Ovary (tissue), 9 donors: ENCODE results near the gene COX10. TPM values are rescaled to one million over a fixed set of nuclear protein-coding genes. Genes with fewer than 3 reads are reported as not detected.

ENCODE experiments used
- DNase-seq, 5 donors: peaks; one replicate each; pipeline ENCODE4 v3.0.0-alpha.2; 2019 to 2020
- H3K27ac ChIP-seq, 2 donors: fragments of 200-600 bp; one replicate each; pipeline versions ENCODE4 v1.5.1 to v1.8.0; 2019 to 2022
- H3K27me3 ChIP-seq: fragments of 200-600 bp; one replicate; pipeline ENCODE4 v1.8.0; 2022
- H3K36me3 ChIP-seq: fragments of 200-600 bp; sonication (generic); one replicate; pipeline ENCODE4 v1.5.1; 2019
- H3K4me1 ChIP-seq: one replicate; pipeline ENCODE4 v1.8.1; 2013; ENCODE audit warnings: mild to moderate bottlenecking, moderate library complexity; ENCODE audit not compliant: insufficient read depth
- H3K4me3 ChIP-seq: fragments of 200-600 bp; sonication (generic); one replicate; pipeline ENCODE4 v1.5.1; 2017
- H3K9me3 ChIP-seq, 2 donors: fragments of 200-600 bp in 1 of 2; sonication (generic) in 1 of 2; one replicate each; pipeline versions ENCODE4 v1.5.1 to v1.8.1; 2013 to 2019; ENCODE audit warnings: mild to moderate bottlenecking in 1 of 2, moderate library complexity in 1 of 2
- EP300 ChIP-seq: sonication (generic); formaldehyde crosslinking; IDR thresholded peaks from one replicate; pipeline ENCODE4 v1.6.1; 2017; ENCODE audit warnings: antibody characterized with exemption
- POLR2A ChIP-seq: fragments of 450-650 bp; IDR thresholded peaks from one replicate; pipeline ENCODE4 v1.6.1; 2017; ENCODE audit warnings: antibody characterized with exemption, mild to moderate bottlenecking, moderate library complexity
- WGBS, 3 donors: extraction: QIAGEN DNeasy Blood & Tissue Kit in 1 of 3; methylation state at CpG; one replicate each; pipeline versions ENCODE4 v1.1.5 to v1.1.7; 2013 to 2017; 5-methylcytosine and 5-hydroxymethylcytosine counted together
- intact Hi-C, 4 donors: fragments of 100-400 bp; cut with DNase I; formaldehyde crosslinking; loops; one replicate each; pipeline versions ENCODE4 v1.11.0 to v1.15.1; 2022 to 2023
- polyA plus RNA-seq, 2 donors: library from polyadenylated mRNA; stranded (reverse); fragments of 200-250 nt in 1 of 2; fragments of 350-450 nt in 1 of 2; fragmentation: Illumina TruSeq in 1 of 2; extraction: RNeasy Lipid Tissue Mini Kit (QIAGEN cat#74804) in 1 of 2; gene quantifications; one replicate each; pipeline ENCODE4 v1.2.3, GENCODE V29; 2013 to 2014
- total RNA-seq, 7 donors: library from RNA; depleted of rRNA in 2 of 7; stranded (reverse); fragments of >200 nt in 2 of 7; fragmentation: NEBNext Ultra II Directional in 3 of 7; extraction: Animal tissue kit (Norgen Biotek cat#: 25700) in 3 of 7; gene quantifications; one replicate each; pipeline versions ENCODE4 v1.1.0 to v1.2.4, GENCODE V29; 2016 to 2023
- TF ChIP-seq, protein P1 (sequence below), 3 donors: fragments of 450-650 bp in 2 of 3; fragments of 200-600 bp in 1 of 3; IDR thresholded peaks; one replicate each; pipeline versions ENCODE4 v1.5.1 to v1.8.0; 2016 to 2022; ENCODE audit warnings: antibody characterized with exemption in 3 of 3, mild to moderate bottlenecking in 1 of 3
- donor health status: DM: no; HTN: no; CAD: no; lungs with moderate emphysema.
- donor health status: DM: no; HTN: no; CAD: no.
- donor health status: Bipolar disorder and iron deficiency.
- donor health status: DM: yes; HTN: yes; CAD: no.
- donor health status: DM: no; HTN: no; CAD: no.
- donor health status: DM: yes; HTN: yes; CAD: no.

The COX10 gene
- total and polyA plus RNA-seq, 9 donors = 5.1 to 15.3 (median 11.7) TPM

DNA sequence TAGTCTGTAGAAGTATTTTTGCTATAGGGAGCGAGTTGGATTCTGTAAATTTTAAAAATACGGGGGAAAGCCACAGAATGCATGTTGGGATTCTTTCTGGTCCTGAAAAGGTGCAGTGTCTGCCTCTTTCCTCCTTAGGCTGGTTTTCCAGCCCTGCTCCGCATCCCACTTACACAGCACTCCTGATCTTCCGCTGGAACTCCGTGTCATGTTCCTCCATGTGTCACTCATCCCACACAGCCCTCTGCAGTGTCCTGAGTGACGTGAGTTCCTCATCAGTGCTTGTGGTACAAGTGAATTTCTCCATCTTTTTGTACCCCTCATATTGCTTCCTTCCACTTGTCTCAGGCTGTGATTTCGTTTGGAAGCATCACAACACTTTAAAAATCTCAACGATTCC lies 34.5 kb downstream of the COX10 start:
- TF ChIP-seq EP300 (no peak), POLR2A (no peak)
- TF ChIP-seq, protein P1, sequence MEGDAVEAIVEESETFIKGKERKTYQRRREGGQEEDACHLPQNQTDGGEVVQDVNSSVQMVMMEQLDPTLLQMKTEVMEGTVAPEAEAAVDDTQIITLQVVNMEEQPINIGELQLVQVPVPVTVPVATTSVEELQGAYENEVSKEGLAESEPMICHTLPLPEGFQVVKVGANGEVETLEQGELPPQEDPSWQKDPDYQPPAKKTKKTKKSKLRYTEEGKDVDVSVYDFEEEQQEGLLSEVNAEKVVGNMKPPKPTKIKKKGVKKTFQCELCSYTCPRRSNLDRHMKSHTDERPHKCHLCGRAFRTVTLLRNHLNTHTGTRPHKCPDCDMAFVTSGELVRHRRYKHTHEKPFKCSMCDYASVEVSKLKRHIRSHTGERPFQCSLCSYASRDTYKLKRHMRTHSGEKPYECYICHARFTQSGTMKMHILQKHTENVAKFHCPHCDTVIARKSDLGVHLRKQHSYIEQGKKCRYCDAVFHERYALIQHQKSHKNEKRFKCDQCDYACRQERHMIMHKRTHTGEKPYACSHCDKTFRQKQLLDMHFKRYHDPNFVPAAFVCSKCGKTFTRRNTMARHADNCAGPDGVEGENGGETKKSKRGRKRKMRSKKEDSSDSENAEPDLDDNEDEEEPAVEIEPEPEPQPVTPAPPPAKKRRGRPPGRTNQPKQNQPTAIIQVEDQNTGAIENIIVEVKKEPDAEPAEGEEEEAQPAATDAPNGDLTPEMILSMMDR (IDR thresholded peaks at IDR 0.05) = no peak
- WGBS, 3 donors = 79 to 87% (median 83%) methylated on average over 8 of the region's 8 CpGs
- H3K9me3 ChIP-seq = no peaks in the 10 kb centered on the region
- H3K27ac ChIP-seq = no peak overlapping the region
- DNase-seq = no peak
- no peaks in the 10 kb centered on the region for H3K36me3 ChIP-seq
- H3K27me3 ChIP-seq = no peaks in the 10 kb centered on the region
- H3K4me3 ChIP-seq = no peak overlapping the region
- H3K4me1 ChIP-seq = peaks cover 12% of the 10 kb centered on the region
- intact Hi-C loops = no loop called here

DNA sequence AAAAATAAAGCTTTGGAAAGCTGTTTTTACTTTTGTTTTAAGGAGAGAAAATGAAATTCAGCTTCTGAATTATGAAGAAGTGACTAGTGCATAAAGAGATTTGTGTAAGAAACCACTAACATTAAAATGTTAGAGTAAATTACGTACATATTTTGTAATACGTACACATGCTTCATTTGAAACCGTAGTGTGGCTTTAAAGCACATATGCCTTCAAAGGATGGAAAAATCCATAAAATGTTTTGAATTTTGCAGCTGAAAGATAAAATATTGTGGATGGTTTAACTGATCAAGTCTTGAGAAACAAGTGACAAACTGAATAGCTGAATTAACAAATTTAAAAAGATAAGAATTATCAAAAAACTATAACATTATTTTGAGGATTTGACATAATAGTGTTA lies 35.4 kb downstream of the COX10 start:
- Histone ChIP-seq H3K36me3 (no peaks in the 10 kb centered on the region), H3K27me3 (no peaks in the 10 kb centered on the region), H3K27ac (no peak overlapping the region), H3K9me3 (no peaks in the 10 kb centered on the region), H3K4me1 (peaks cover 12% of the 10 kb centered on the region), H3K4me3 (no peak overlapping the region)
- DNase-seq = no peak
- 42 to 48% (median 47%) methylated on average over 3 of the region's 3 CpGs for WGBS, 3 donors
- intact Hi-C loops = no loop called here
- TF ChIP-seq, protein P1 (IDR thresholded peaks at IDR 0.05) = no peak
- TF ChIP-seq EP300 (no peak), POLR2A (no peak)

DNA sequence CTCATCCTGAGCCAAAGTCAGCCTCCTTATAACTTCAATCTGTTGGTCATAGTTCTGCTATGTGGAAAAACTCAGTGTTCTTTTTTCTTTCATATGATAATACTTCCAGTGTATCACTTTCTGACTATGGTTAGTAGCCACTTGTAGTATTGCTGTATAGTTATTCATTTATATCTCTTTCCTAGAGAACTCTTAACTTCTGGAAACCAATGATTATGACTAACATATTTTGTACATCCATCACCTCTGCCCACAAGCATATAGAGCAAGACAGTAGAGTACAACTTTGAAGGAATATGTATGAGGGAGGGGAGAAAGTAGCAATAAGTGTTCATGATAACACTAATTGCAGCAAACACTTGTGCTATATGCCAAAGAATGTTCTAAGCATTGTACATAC lies 38.6 kb downstream of the COX10 start:
- Histone ChIP-seq H3K4me3 (no peak overlapping the region), H3K4me1 (peaks cover 12% of the 10 kb centered on the region), H3K9me3 (no peaks in the 10 kb centered on the region), H3K27me3 (no peaks in the 10 kb centered on the region), H3K27ac (peak overlapping the region in 1 of 2 donors; percentile 16), H3K36me3 (no peaks in the 10 kb centered on the region)
- no peak for DNase-seq
- TF ChIP-seq POLR2A (no peak), EP300 (no peak)
- TF ChIP-seq, protein P1 (IDR thresholded peaks at IDR 0.05) = no peak
- intact Hi-C loops = no loop called here

DNA sequence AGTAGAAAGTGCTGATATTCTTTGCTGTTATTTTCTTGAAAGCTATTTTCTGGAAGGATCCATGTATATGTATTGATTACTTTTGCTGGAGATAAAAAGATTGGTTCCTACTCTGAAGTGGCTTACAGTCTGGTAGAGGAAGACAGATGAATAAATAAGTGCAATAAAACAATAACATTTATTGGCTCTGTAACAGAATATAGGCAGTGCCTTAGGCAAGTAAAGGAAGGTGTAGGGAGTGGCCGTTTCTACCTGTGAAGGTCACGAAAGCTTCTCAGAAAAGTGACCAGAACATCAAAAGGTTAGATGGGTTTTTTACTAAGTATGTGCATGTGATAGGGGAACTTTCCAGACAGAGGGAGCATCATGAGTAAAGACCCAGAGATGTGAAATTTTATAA lies 43.1 kb downstream of the COX10 start:
- Histone ChIP-seq H3K27me3 (no peaks in the 10 kb centered on the region), H3K27ac (no peak overlapping the region), H3K9me3 (no peaks in the 10 kb centered on the region), H3K36me3 (no peaks in the 10 kb centered on the region), H3K4me3 (no peak overlapping the region), H3K4me1 (peaks cover 5% of the 10 kb centered on the region)
- TF ChIP-seq, protein P1 (IDR thresholded peaks at IDR 0.05) = no peak
- TF ChIP-seq POLR2A (no peak), EP300 (no peak)
- WGBS, 3 donors = 95 to 97% (median 95%) methylated on average over 2 of the region's 2 CpGs
- intact Hi-C loops = no loop called here
- no peak for DNase-seq

DNA sequence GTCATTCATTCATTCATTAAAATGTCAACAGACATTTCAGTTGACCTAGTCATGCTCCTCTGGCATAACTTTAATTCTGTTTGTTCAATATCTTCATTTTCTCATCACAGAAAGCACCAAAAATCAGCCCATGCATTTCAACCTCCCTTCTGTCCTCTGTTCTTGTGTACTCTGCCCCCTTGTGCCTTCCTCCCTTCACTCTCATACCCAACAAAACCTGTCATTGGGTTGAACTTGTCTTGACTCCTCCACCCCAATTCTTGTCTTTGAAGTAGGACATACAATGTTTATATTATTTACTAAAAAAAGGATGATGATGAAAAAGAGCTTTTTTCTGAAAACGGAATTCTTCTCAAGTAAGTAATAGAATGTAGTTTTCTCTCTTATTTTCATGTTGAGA lies 43.8 kb downstream of the COX10 start:
- Histone ChIP-seq H3K27ac (no peak overlapping the region), H3K27me3 (no peaks in the 10 kb centered on the region), H3K36me3 (no peaks in the 10 kb centered on the region), H3K4me1 (no peaks in the 10 kb centered on the region), H3K4me3 (no peak overlapping the region), H3K9me3 (no peaks in the 10 kb centered on the region)
- WGBS, 3 donors = 89 to 98% (median 91%) methylated on average over 1 of the region's 1 CpG
- intact Hi-C loops = no loop called here
- no peak for DNase-seq
- TF ChIP-seq, protein P1 (IDR thresholded peaks at IDR 0.05) = no peak
- TF ChIP-seq EP300 (no peak), POLR2A (no peak)
